K562 (cell line): ENCODE measurements around the gene RAB3GAP1. TPM values are rescaled to one million over a fixed set of nuclear protein-coding genes. Genes with fewer than 3 reads are reported as not detected.
"Not testable (repeated sequence)": the region's sequence is repeated elsewhere in the genome, so short reads cannot be mapped to it uniquely, and the experiment has no call there.

Source experiments
- ATAC-seq: fragments of 200-7000 bp; cut with Tn5 transposase; 3 replicates; pipeline ENCODE4 v1.9.1; 2020; ENCODE audit warnings: moderate library complexity
- BruUV-seq: library from RNA; stranded (reverse); fragments of 400-500 nt; replicated peaks from 2 replicates; lab custom pipeline; 2021; lab: Mats Ljungman, UMichigan
- CTCF ChIA-PET: fragments of 300-600 bp; formaldehyde crosslinking; extraction: SDS; loops from one replicate; lab custom pipeline; 2021; ENCODE audit warnings: low intra/inter-chr PET ratio; lab: Yijun Ruan, JAX
- POLR2A ChIA-PET: fragments of 300-600, 350-650 bp; sonication (Branson Sonifier 250); formaldehyde crosslinking; extraction: SDS; loops from one replicate; lab custom pipeline; 2021; ENCODE audit warnings: antibody characterized with exemption, inconsistent platforms; lab: Yijun Ruan, JAX
- DNase-seq, 4 experiments: peaks; one replicate each; pipeline versions ENCODE4 v3.0.0 to v3.0.0-alpha.2; 2011 to 2018; ENCODE audit warnings: low spot score in 3 of 4, mixed read lengths in 3 of 4; ENCODE audit errors: extremely low read depth in 1 of 4
- FAIRE-seq: peaks from 2 replicates; lab custom pipeline; 2011; peaks lifted over from hg19 to GRCh38; lab: Jason Lieb, UNC
- H2AFZ ChIP-seq: 2 replicates; pipeline ENCODE4 v1.6.0; 2011; ENCODE audit warnings: low read depth, low read length, control low read depth, inconsistent platforms
- H3K27ac ChIP-seq: fragments of 200-600 bp; 3 replicates; pipeline ENCODE4 v1.8.0; 2011; ENCODE audit warnings: low read depth, mild to moderate bottlenecking, control low read depth, inconsistent platforms, low read length, moderate library complexity, mixed read lengths; ENCODE audit errors: extremely low read depth
- H3K27me3 ChIP-seq, 2 experiments: fragments of 300-600 bp in 1 of 2; 2 replicates in 1 of 2; 3 replicates in 1 of 2; pipeline versions ENCODE4 v1.6.0 to v1.8.0; 2011; ENCODE audit warnings: inconsistent platforms in 2 of 2, low read length in 2 of 2, mild to moderate bottlenecking in 1 of 2, mixed read lengths in 1 of 2, moderate library complexity in 1 of 2; ENCODE audit not compliant: control insufficient read depth in 2 of 2, insufficient read depth in 2 of 2
- H3K36me3 ChIP-seq: fragments of 300-600 bp; 3 replicates; pipeline ENCODE4 v1.8.0; 2011; ENCODE audit warnings: mild to moderate bottlenecking, low read length, inconsistent platforms; ENCODE audit not compliant: control insufficient read depth, insufficient read depth
- H3K4me1 ChIP-seq, 2 experiments: fragments of 200-600 bp in 1 of 2; replicated peaks in 1 of 2; 2 replicates in 1 of 2; 3 replicates in 1 of 2; pipeline versions ENCODE4 v1.5.1 to v1.8.0; 2011; ENCODE audit warnings: inconsistent platforms in 2 of 2, low read length in 2 of 2, mild to moderate bottlenecking in 1 of 2, mixed read lengths in 1 of 2, moderate library complexity in 1 of 2; ENCODE audit not compliant: control insufficient read depth in 2 of 2, insufficient read depth in 2 of 2
- H3K4me2 ChIP-seq: 2 replicates; pipeline ENCODE4 v1.6.1; 2011; ENCODE audit warnings: low read length, control low read depth, inconsistent platforms, mixed read lengths; ENCODE audit not compliant: insufficient read depth
- H3K4me3 ChIP-seq: fragments of 200-600 bp; sonication (generic), shearing (Covaris generic); 2 replicates; pipeline ENCODE4 v1.5.1; 2016; ENCODE audit warnings: control low read depth, inconsistent platforms
- H3K79me2 ChIP-seq: fragments of 200-600 bp; 3 replicates; pipeline ENCODE4 v1.8.0; 2011; ENCODE audit warnings: low read length, inconsistent platforms; ENCODE audit not compliant: control insufficient read depth, insufficient read depth
- H3K9ac ChIP-seq, 2 experiments: 2 replicates each; pipeline versions ENCODE4 v1.6.0 to v1.6.1; 2011; ENCODE audit warnings: low read depth in 2 of 2, low read length in 2 of 2, control low read depth in 1 of 2, inconsistent platforms in 1 of 2, mild to moderate bottlenecking in 1 of 2, mixed read lengths in 1 of 2; ENCODE audit not compliant: insufficient read depth in 1 of 2
- H3K9me1 ChIP-seq: one replicate; pipeline ENCODE4 v1.6.0; 2011; ENCODE audit warnings: inconsistent platforms, mild to moderate bottlenecking, low read length, moderate library complexity; ENCODE audit not compliant: control insufficient read depth, insufficient read depth
- H3K9me3 ChIP-seq: replicated peaks from 2 replicates; pipeline ENCODE4 v1.5.1; 2011; ENCODE audit warnings: low read depth, low read length, inconsistent platforms; ENCODE audit not compliant: control insufficient read depth, insufficient read depth
- H4K20me1 ChIP-seq: replicated peaks from 2 replicates; pipeline ENCODE4 v1.6.1; 2011; ENCODE audit warnings: low read length, inconsistent platforms, mixed read lengths; ENCODE audit not compliant: control insufficient read depth, insufficient read depth
- RBM39 ChIP-seq: fragments of 200-400 bp; formaldehyde crosslinking; optimal IDR thresholded peaks from 2 replicates; pipeline ENCODE3; 2018; ENCODE audit warnings: low read depth, low read length
- SOX6 ChIP-seq: fragments of 450-650 bp; IDR thresholded peaks from 2 replicates; pipeline ENCODE4 v1.6.1; 2014; ENCODE audit warnings: mild to moderate bottlenecking
- TSC22D4 ChIP-seq: fragments of 450-650 bp; IDR thresholded peaks from 2 replicates; pipeline ENCODE4 v1.6.1; 2016; ENCODE audit warnings: missing genetic modification characterization, missing biosample characterization, control low read depth
- ZNF561 ChIP-seq: fragments of 450-650 bp; formaldehyde crosslinking; conservative IDR thresholded peaks from 2 replicates; pipeline ENCODE4 v1.4.0; 2020; ENCODE audit warnings: mild to moderate bottlenecking, moderate library complexity
- ZNF766 ChIP-seq: fragments of 200-800 bp; sonication (Bioruptor generic); conservative IDR thresholded peaks from 2 replicates; pipeline ENCODE4 v1.6.1; 2016; ENCODE audit warnings: missing genetic modification characterization, missing compliant biosample characterization
- WGBS: fragments of 100-300 bp; shearing (Covaris generic); methylation state at CpG from one replicate; pipeline ENCODE4 v1.1.6; 2016; ENCODE audit warnings: low coverage, mixed read lengths; ENCODE audit not compliant: insufficient coverage; ENCODE audit errors: missing lambda C conversion rate; 5-methylcytosine and 5-hydroxymethylcytosine counted together
- in situ Hi-C: fragments of 300-500 bp; cut with MboI; formaldehyde crosslinking; loops from 4 replicates; pipeline ENCODE4 v1.15.0; 2018; ENCODE audit warnings: inconsistent platforms, mixed read lengths
- intact Hi-C: fragments of 100-400 bp; cut with micrococcal nuclease; formaldehyde crosslinking; loops from 2 replicates; pipeline ENCODE4 v1.14.2; 2022
- polyA plus RNA-seq, 8 experiments: library from polyadenylated mRNA; depleted of rRNA in 4 of 8; stranded (reverse) in 5 of 8; unstranded in 3 of 8; fragments of >200 nt; fragmentation: Nextera tagmentation in 2 of 8; fragmentation: Illumina TruSeq in 1 of 8; extraction: Ambion mirVana in 2 of 8; extraction: Trizol in 1 of 8; gene quantifications; 2 replicates each; pipeline versions ENCODE4 v1.2.1 to v1.2.3, GENCODE V29; 2011 to 2014; ENCODE audit warnings: inconsistent platforms in 1 of 8, missing spikeins in 1 of 8
- total RNA-seq, 7 experiments: library from RNA; depleted of rRNA in 6 of 7; stranded (reverse); fragments of >200 nt in 6 of 7; fragmentation: Illumina TruSeq in 2 of 7; extraction: Trizol in 2 of 7; gene quantifications; 2 replicates each; pipeline versions ENCODE4 v1.2.1 to v1.2.3, GENCODE V29; 2011 to 2021; ENCODE audit warnings: low replicate concordance in 1 of 7

RAB3GAP1 gene
- total and polyA plus RNA-seq, 9 of the 15 experiments (the other 6 are each of a cell fraction or from before 2014, with no cell fraction given): 15.5 to 48.6 (median 33.0) TPM

DNA sequence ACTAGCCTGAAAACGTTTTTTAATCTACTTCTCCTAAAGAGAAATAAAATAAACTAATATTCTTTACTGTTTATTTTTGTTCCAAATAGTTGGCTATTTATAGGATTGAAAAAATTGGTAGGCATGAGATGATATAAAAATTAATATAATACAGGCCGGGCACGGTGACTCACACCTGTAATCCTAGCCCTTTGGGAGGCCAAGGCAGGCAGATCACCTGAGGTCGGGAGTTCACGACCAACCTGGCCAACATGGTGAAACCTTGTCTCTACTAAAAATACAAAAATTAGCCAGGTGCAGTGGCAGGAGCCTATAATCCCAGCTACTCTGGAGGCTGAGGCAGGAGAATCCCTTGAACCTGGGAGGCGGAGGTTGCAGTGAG lies 69.6 kb downstream of the RAB3GAP1 start:
- POLR2A ChIA-PET, H3K9me1 ChIP-seq, BruUV-seq, H4K20me1 ChIP-seq, in situ Hi-C loops, H3K4me1 ChIP-seq, H3K79me2 ChIP-seq, H3K4me2 ChIP-seq, H3K27ac ChIP-seq, ATAC-seq, H3K4me3 ChIP-seq, DNase-seq, H3K9me3 ChIP-seq, H2AFZ ChIP-seq, intact Hi-C loops, H3K9ac ChIP-seq, H3K27me3 ChIP-seq, FAIRE-seq, CTCF ChIA-PET: not testable (repeated sequence)
- 79% methylated on average over 6 of the region's 6 CpGs for WGBS
- peaks cover 43% of the 10 kb centered on the region for H3K36me3 ChIP-seq

DNA sequence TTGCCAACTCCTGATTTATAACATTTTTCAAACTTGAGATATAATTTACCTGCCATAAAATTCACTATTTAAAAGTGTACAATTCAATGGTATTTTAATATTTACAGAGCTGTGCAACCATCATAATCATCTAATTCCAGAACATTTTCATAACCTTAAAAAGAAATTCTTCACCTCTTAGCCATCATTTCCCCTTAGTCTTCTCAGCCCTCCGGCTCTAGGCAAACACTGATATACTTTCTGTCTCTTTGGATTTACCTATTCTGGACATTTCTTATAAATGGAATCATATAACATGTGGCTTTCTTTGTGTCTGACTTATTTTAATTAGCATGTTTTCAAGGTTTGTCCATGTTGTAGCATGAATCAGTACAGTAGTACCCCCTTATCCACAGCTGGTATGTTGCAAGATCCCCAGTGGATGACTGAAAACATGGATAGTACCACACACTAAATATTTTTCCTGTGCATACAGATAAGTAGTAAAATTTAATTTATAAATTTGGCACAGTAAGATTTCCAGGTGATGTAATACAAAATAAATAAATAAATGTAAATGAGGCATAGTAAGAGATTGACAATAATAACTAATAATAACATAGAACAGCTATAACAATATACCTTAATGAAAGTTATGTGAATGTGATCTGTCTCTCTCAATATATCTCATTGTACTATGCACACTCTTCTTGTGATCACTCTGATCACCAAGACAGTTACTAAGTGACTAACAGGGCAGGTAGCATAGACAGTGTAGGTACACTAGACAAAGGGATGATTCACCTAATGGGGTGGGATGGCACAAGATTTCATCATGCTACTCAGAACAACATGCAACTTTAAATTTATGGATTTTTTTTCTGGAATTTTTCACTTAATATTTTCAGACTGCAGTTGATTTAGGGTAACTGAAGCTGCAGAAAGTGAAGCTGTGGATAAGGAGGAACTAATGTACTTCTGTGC lies 73.1 kb downstream of the RAB3GAP1 start:
- Histone ChIP-seq H4K20me1 (no peaks in the 10 kb centered on the region), H3K4me3 (no peak overlapping the region), H3K36me3 (peaks cover 57% of the 10 kb centered on the region), H3K79me2 (no peaks in the 10 kb centered on the region), H3K27ac (no peak overlapping the region), H3K4me1 (no peaks in the 10 kb centered on the region), H3K9me3 (no peaks in the 10 kb centered on the region), H2AFZ (no peak overlapping the region), H3K4me2 (no peak overlapping the region), H3K27me3 (no peaks in the 10 kb centered on the region), H3K9ac (no peak overlapping the region), H3K9me1 (no peaks in the 10 kb centered on the region)
- no peak for FAIRE-seq
- intact Hi-C loops (no loop called here), in situ Hi-C loops (no loop called here)
- DNase-seq: no peak
- no TSS peak for BruUV-seq
- 85% methylated on average over 1 of the region's 1 CpG for WGBS
- POLR2A ChIA-PET: no interaction called here
- ATAC-seq: peak; percentile 51; the same call in 2 of the 3 replicates
- CTCF ChIA-PET: no interaction called here
- no peak for TF ChIP-seq ZNF561 (CRISPR knock-in tag)
- TF ChIP-seq TSC22D4 (tag): no peak
- no peak for TF ChIP-seq RBM39
- no peak for TF ChIP-seq ZNF766
- TF ChIP-seq SOX6: peak; percentile 58; the same call in 1 of the 2 replicates
